H1 (cell line): ENCODE results near the gene SLC25A3. TPM values are rescaled to one million over a fixed set of nuclear protein-coding genes. Genes with fewer than 3 reads are reported as not detected.

Experiments used
- CTCF ChIA-PET: fragments of 300-600 bp; sonication (Branson Sonifier 250); formaldehyde crosslinking; loops from one replicate; lab custom pipeline; 2021; ENCODE audit not compliant: partially characterized antibody; lab: Charles Lee
- POLR2A ChIA-PET: fragments of 300-600 bp; sonication (Branson Sonifier 250); formaldehyde crosslinking; loops from one replicate; lab custom pipeline; 2021; ENCODE audit warnings: inconsistent platforms; ENCODE audit not compliant: partially characterized antibody; lab: Charles Lee
- DNase-seq, 2 experiments: peaks; one replicate each; pipeline versions ENCODE4 v3.0.0 to v3.0.0-alpha.2; 2010 to 2022; ENCODE audit warnings: low spot score in 2 of 2, low read depth in 1 of 2, mixed read lengths in 1 of 2
- FAIRE-seq: peaks from 2 replicates; lab custom pipeline; 2011; peaks lifted over from hg19 to GRCh38; lab: Jason Lieb, UNC
- H2AFZ ChIP-seq: 2 replicates; pipeline ENCODE4 v1.8.1; 2012; ENCODE audit warnings: low read length, inconsistent platforms
- H2AK5ac ChIP-seq: 2 replicates; pipeline ENCODE4 v1.6.1; 2013; ENCODE audit warnings: low read depth, low read length
- H2BK120ac ChIP-seq: replicated peaks from 2 replicates; pipeline ENCODE3; 2013; ENCODE audit warnings: low read depth, low read length, inconsistent platforms
- H2BK12ac ChIP-seq: 2 replicates; pipeline ENCODE4 v1.6.1; 2013; ENCODE audit warnings: low read depth, low read length
- H2BK15ac ChIP-seq: 2 replicates; pipeline ENCODE4 v1.6.1; 2013; ENCODE audit warnings: low read length
- H2BK20ac ChIP-seq: 2 replicates; pipeline ENCODE4 v1.6.1; 2013; ENCODE audit warnings: low read length
- H2BK5ac ChIP-seq: 2 replicates; pipeline ENCODE4 v1.6.1; 2013; ENCODE audit warnings: low read depth, low read length
- H3K14ac ChIP-seq: 2 replicates; pipeline ENCODE4 v1.6.1; 2013; ENCODE audit warnings: inconsistent platforms; ENCODE audit not compliant: insufficient read length
- H3K18ac ChIP-seq: 2 replicates; pipeline ENCODE4 v1.6.1; 2013; ENCODE audit warnings: low read length; ENCODE audit errors: extremely low read depth
- H3K23ac ChIP-seq: 2 replicates; pipeline ENCODE4 v1.6.1; 2013; ENCODE audit warnings: inconsistent platforms; ENCODE audit not compliant: insufficient read length
- H3K23me2 ChIP-seq: 2 replicates; pipeline ENCODE4 v1.6.1; 2013; ENCODE audit warnings: low read depth, low read length
- H3K27ac ChIP-seq: 2 replicates; pipeline ENCODE4 v1.6.1; 2011; ENCODE audit warnings: low read depth, low read length, inconsistent platforms
- H3K27me3 ChIP-seq, 4 experiments: replicated peaks in 1 of 4; 1 replicate in 1 of 4; 2 replicates in 3 of 4; pipeline versions ENCODE4 v1.6.1 to v1.8.1; 2011 to 2013; ENCODE audit warnings: low read length in 3 of 4, mild to moderate bottlenecking in 3 of 4, inconsistent platforms in 2 of 4, mixed read lengths in 2 of 4, moderate library complexity in 1 of 4; ENCODE audit not compliant: control insufficient read depth in 3 of 4, insufficient read depth in 3 of 4; ENCODE audit errors: extremely low read depth in 1 of 4
- H3K36me3 ChIP-seq, 4 experiments: 2 replicates each; pipeline versions ENCODE4 v1.6.1 to v1.8.1; 2011 to 2013; ENCODE audit warnings: mild to moderate bottlenecking in 4 of 4, low read length in 3 of 4, moderate library complexity in 2 of 4, control low read depth in 1 of 4, inconsistent platforms in 1 of 4; ENCODE audit not compliant: insufficient read depth in 4 of 4, control insufficient read depth in 2 of 4
- H3K4ac ChIP-seq: replicated peaks from 2 replicates; pipeline ENCODE3; 2013; ENCODE audit warnings: low read length, low read depth, mixed read lengths, inconsistent platforms; ENCODE audit not compliant: insufficient read length
- H3K4me1 ChIP-seq, 4 experiments: replicated peaks in 1 of 4; 1 replicate in 1 of 4; 2 replicates in 3 of 4; pipeline versions ENCODE4 v1.6.1 to v1.8.1; 2011 to 2013; ENCODE audit warnings: low read length in 3 of 4, inconsistent platforms in 2 of 4, mixed read lengths in 1 of 4; ENCODE audit not compliant: insufficient read depth in 4 of 4, control insufficient read depth in 3 of 4
- H3K4me2 ChIP-seq, 2 experiments: 2 replicates each; pipeline versions ENCODE4 v1.6.1 to v1.8.1; 2011 to 2013; ENCODE audit warnings: low read depth in 2 of 2, low read length in 2 of 2, control low read depth in 1 of 2, inconsistent platforms in 1 of 2, mild to moderate bottlenecking in 1 of 2; ENCODE audit not compliant: insufficient read depth in 1 of 2
- H3K4me3 ChIP-seq, 4 experiments: fragments of 200-600, 300-600 bp in 1 of 4; sonication (generic), shearing (Covaris generic), sonication (Bioruptor Twin) in 1 of 4; 2 replicates each; pipeline versions ENCODE4 v1.5.1 to v1.8.1; 2011 to 2016; ENCODE audit warnings: low read length in 4 of 4, low read depth in 3 of 4, control low read depth in 2 of 4, inconsistent platforms in 2 of 4, mild to moderate bottlenecking in 2 of 4, mixed read lengths in 1 of 4, moderate library complexity in 1 of 4; ENCODE audit not compliant: insufficient read depth in 2 of 4; ENCODE audit errors: extremely low read depth in 1 of 4
- H3K56ac ChIP-seq: replicated peaks from 2 replicates; pipeline ENCODE3; 2013; ENCODE audit warnings: low read depth, mild to moderate bottlenecking, mixed read lengths, low read length, inconsistent platforms; ENCODE audit not compliant: insufficient read length
- H3K79me1 ChIP-seq: 2 replicates; pipeline ENCODE4 v1.6.1; 2013; ENCODE audit warnings: low read depth, low read length, control low read depth
- H3K79me2 ChIP-seq, 2 experiments: 2 replicates each; pipeline versions ENCODE4 v1.6.1 to v1.8.1; 2012 to 2013; ENCODE audit warnings: low read length in 2 of 2, mild to moderate bottlenecking in 2 of 2, inconsistent platforms in 1 of 2; ENCODE audit not compliant: insufficient read depth in 2 of 2, control insufficient read depth in 1 of 2
- H3K9ac ChIP-seq, 4 experiments: replicated peaks in 1 of 4; 1 replicate in 1 of 4; 2 replicates in 3 of 4; pipeline versions ENCODE4 v1.6.1 to v1.8.1; 2011 to 2013; ENCODE audit warnings: low read depth in 3 of 4, low read length in 3 of 4, control low read depth in 2 of 4, mild to moderate bottlenecking in 2 of 4, moderate library complexity in 2 of 4, inconsistent platforms in 1 of 4; ENCODE audit errors: extremely low read depth in 1 of 4
- H3K9me3 ChIP-seq, 2 experiments: 2 replicates each; pipeline versions ENCODE4 v1.6.1 to v1.8.1; 2012 to 2013; ENCODE audit warnings: mild to moderate bottlenecking in 2 of 2, moderate library complexity in 2 of 2, control low read depth in 1 of 2, inconsistent platforms in 1 of 2, low read depth in 1 of 2, low read length in 1 of 2, mixed read lengths in 1 of 2; ENCODE audit not compliant: insufficient read depth in 2 of 2
- H4K20me1 ChIP-seq, 2 experiments: replicated peaks in 1 of 2; 2 replicates each; pipeline versions ENCODE3 to v1.8.1; 2011 to 2013; ENCODE audit warnings: inconsistent platforms in 2 of 2, low read length in 2 of 2, mild to moderate bottlenecking in 1 of 2; ENCODE audit not compliant: insufficient read depth in 2 of 2, control insufficient read depth in 1 of 2
- H4K5ac ChIP-seq: 2 replicates; pipeline ENCODE4 v1.6.1; 2013; ENCODE audit warnings: low read length, low read depth, mixed read lengths, inconsistent platforms; ENCODE audit not compliant: insufficient read length
- H4K8ac ChIP-seq: 2 replicates; pipeline ENCODE4 v1.8.0; 2013; ENCODE audit warnings: mild to moderate bottlenecking, moderate library complexity, low read length, inconsistent platforms; ENCODE audit not compliant: insufficient read depth; ENCODE audit errors: extremely low read depth
- H4K91ac ChIP-seq: replicated peaks from 2 replicates; pipeline ENCODE3; 2013; ENCODE audit warnings: low read length, mixed read lengths, inconsistent platforms; ENCODE audit not compliant: insufficient read length
- BRCA1 ChIP-seq: IDR thresholded peaks from 2 replicates; pipeline ENCODE4 v1.6.1; 2012; ENCODE audit warnings: low read depth, low read length, improper control_type of control experiment
- CBX5 ChIP-seq: fragments of 300-800, 300-1000 bp; sonication (generic); IDR thresholded peaks from 2 replicates; pipeline ENCODE4 v1.7.1; 2016; ENCODE audit warnings: antibody characterized with exemption, low read length, low read depth
- CREB1 ChIP-seq: IDR thresholded peaks from 2 replicates; pipeline ENCODE4 v1.6.1; 2012; ENCODE audit warnings: inconsistent platforms
- CTBP2 ChIP-seq: IDR thresholded peaks from 2 replicates; pipeline ENCODE4 v1.7.0; 2011; ENCODE audit warnings: borderline replicate concordance, mild to moderate bottlenecking, moderate library complexity, mixed read lengths, low read length; ENCODE audit not compliant: insufficient read depth, insufficient read length
- HDAC2 ChIP-seq, 2 experiments: fragments of 300-600 bp in 1 of 2; sonication (generic) in 1 of 2; IDR thresholded peaks; 2 replicates each; pipeline ENCODE4 v1.6.1; 2011 to 2012; ENCODE audit warnings: low read depth in 2 of 2, low read length in 2 of 2, mild to moderate bottlenecking in 2 of 2, moderate library complexity in 2 of 2, borderline replicate concordance in 1 of 2, inconsistent platforms in 1 of 2
- HDAC6 ChIP-seq: IDR thresholded peaks from one replicate; pipeline ENCODE4 v1.7.1; 2012; ENCODE audit warnings: low read depth, mild to moderate bottlenecking, inconsistent platforms, low read length, moderate library complexity
- JUN ChIP-seq: IDR thresholded peaks from 2 replicates; pipeline ENCODE4 v1.6.1; 2011; ENCODE audit warnings: low read depth, mild to moderate bottlenecking, improper control_type of control experiment, low read length
- JUND ChIP-seq: IDR thresholded peaks from 2 replicates; pipeline ENCODE4 v1.6.1; 2011; ENCODE audit warnings: mild to moderate bottlenecking, improper control_type of control experiment, low read length
- POLR2AphosphoS5 ChIP-seq: IDR thresholded peaks from 2 replicates; pipeline ENCODE4 v1.6.1; 2011; ENCODE audit warnings: low read depth, low read length
- SIRT6 ChIP-seq: IDR thresholded peaks from one replicate; pipeline ENCODE4 v1.7.1; 2012; ENCODE audit warnings: low read length, inconsistent platforms
- TAF1 ChIP-seq: IDR thresholded peaks from 2 replicates; pipeline ENCODE4 v1.6.1; 2011; ENCODE audit warnings: mild to moderate bottlenecking, low read depth, low read length
- TAF7 ChIP-seq: optimal IDR thresholded peaks from 2 replicates; pipeline ENCODE3; 2011; ENCODE audit warnings: low read depth, mild to moderate bottlenecking, inconsistent platforms, low read length, moderate library complexity, borderline replicate concordance
- YY1 ChIP-seq: IDR thresholded peaks from 2 replicates; pipeline ENCODE4 v1.6.1; 2011; ENCODE audit warnings: low read depth, mild to moderate bottlenecking, low read length
- WGBS, 2 experiments: shearing (Covaris generic) in 1 of 2; methylation state at CpG; one replicate each; pipeline versions ENCODE4 v1.1.6 to v1.1.7; 2013 to 2015; ENCODE audit warnings: low lambda C conversion rate in 2 of 2, mixed read lengths in 2 of 2, inconsistent platforms in 1 of 2, low coverage in 1 of 2, missing lambda C conversion rate in 1 of 2; ENCODE audit not compliant: insufficient replicate concordance in 2 of 2, insufficient coverage in 1 of 2, insufficient read length in 1 of 2; ENCODE audit errors: extremely low coverage in 1 of 2, missing lambda C conversion rate in 1 of 2; 5-methylcytosine and 5-hydroxymethylcytosine counted together
- polyA plus RNA-seq, 7 experiments: library from polyadenylated mRNA; depleted of rRNA in 3 of 7; stranded (reverse) in 5 of 7; unstranded in 2 of 7; fragments of >200 nt in 5 of 7; fragments of 200-250 nt in 2 of 7; gene quantifications; 1 replicate in 5 of 7; 2 replicates in 1 of 7; 4 replicates in 1 of 7; pipeline versions ENCODE4 v1.2.1 to v1.2.3, GENCODE V29; 2011 to 2013; ENCODE audit warnings: missing spikeins in 2 of 7, mixed read lengths in 2 of 7
- total RNA-seq: library from RNA; stranded (reverse); fragmentation: NEBNext Ultra II Directional; extraction: Animal tissue kit (Norgen Biotek cat#: 25700); gene quantifications from 2 replicates; pipeline ENCODE4 v1.2.1, GENCODE V29; 2021

SLC25A3 gene
- total and polyA plus RNA-seq, 2 of the 8 experiments (the other 6 are each of a cell fraction or from before 2014, with no cell fraction given) = 702 to 709 TPM

GRCh38 chr12:98606359-98606988, 13.0 kb downstream of the SLC25A3 start:
- Histone ChIP-seq H3K23ac (no peak overlapping the region), H2AK5ac (no peak overlapping the region), H2BK12ac (no peak overlapping the region), H3K79me1 (no peaks in the 10 kb centered on the region), H2BK120ac (no peak overlapping the region), H2BK15ac (no peak overlapping the region), H3K56ac (no peak overlapping the region), H3K27me3 (no peaks in the 10 kb centered on the region), H4K5ac (no peak overlapping the region), H4K8ac (no peak overlapping the region), H3K4me3 (no peak overlapping the region), H3K36me3 (peaks cover 5 to 27% (median 15%) of the 10 kb centered on the region in 4 experiments; a peak in 6 of 8 replicates), H3K9me3 (no peaks in the 10 kb centered on the region), H2BK5ac (no peak overlapping the region), H4K91ac (no peak overlapping the region), H4K20me1 (peaks cover 0 to 2% of the 10 kb centered on the region in 2 experiments), H3K4me2 (no peak overlapping the region), H2AFZ (no peak overlapping the region), H3K27ac (no peak overlapping the region), H3K4me1 (no peaks in the 10 kb centered on the region), H3K18ac (no peak overlapping the region), H3K23me2 (no peaks in the 10 kb centered on the region), H3K79me2 (no peaks in the 10 kb centered on the region), H3K9ac (no peak overlapping the region), H3K14ac (no peak overlapping the region), H2BK20ac (no peak overlapping the region), H3K4ac (no peak overlapping the region)
- DNase-seq (no peak), FAIRE-seq (no peak)
- POLR2A ChIA-PET = interaction anchor here (6.5 kb wide), 1 partner anchor 11 kb away, joined by 48 read pairs; the partner anchor contains the start of gene SLC25A3
- CTCF ChIA-PET = interaction anchor here (1.0 to 2.2 kb wide), 6 partner anchors 11 to 116 kb away, joined by 3 to 6 read pairs (median 3); no protein-coding TSS in a partner anchor
- 89% methylated on average over 2 of the region's 2 CpGs; no CpG with 5 or more reads in 1 of the 2 experiments for WGBS, 2 experiments
- TF ChIP-seq YY1 (no peak), TAF1 (no peak), CREB1 (no peak), HDAC6 (no peak), JUN (no peak), POLR2AphosphoS5 (no peak), CTBP2 (no peak), TAF7 (no peak), CBX5 (no peak), HDAC2 (IDR thresholded peaks at IDR 0.05; ENCODE audit: borderline replicate concordance in 1 of 2, low read depth in 2 of 2, low read length in 2 of 2) (no peak), BRCA1 (no peak), JUND (no peak), SIRT6 (no peak)
